ENCODE measurements around the gene ATP8A2. TPM values are rescaled to one million over a fixed set of nuclear protein-coding genes. Genes with fewer than 3 reads are reported as not detected.

Gene ATP8A2
- total RNA-seq, 1 donor from 2014 or later, result 1.3 TPM

DNA sequence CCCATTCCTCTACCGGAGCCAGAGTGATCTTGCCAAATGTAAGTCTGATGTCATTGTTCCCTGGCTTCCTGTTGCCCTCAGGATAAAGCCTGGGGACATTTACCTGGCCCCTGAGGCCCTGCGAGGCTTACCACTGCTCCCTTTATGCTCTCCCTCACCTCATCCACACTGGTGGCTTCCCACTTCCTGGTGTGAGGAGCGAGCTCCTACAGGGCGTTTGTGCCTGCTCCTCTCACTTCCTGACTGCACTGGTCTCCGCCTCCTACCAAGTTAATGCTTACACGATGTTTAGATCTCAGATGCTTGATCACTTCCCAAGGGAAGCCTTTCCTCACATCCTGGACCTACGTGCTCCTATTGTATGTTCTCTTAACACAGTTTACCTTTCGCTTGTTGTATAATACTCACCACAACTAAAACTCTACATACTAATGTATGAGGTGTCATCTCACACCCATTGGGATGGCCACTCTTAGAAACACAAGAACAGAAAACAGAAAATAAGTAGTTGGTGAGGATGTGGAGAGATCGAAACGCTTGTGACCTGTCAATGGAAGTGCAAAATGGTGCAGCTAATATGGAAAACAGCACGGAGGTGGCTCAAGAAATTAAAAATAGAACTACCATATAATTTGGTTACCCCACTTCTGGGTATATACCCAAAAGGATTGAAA is 502.4 kb downstream of the ATP8A2 start:
- Histone ChIP-seq H3K4me1 (ENCODE audit: insufficient read depth, low read length) (no peaks in the 10 kb centered on the region), H2AFZ (ENCODE audit: low read depth, low read length) (no peak overlapping the region), H3K4me2 (ENCODE audit: low read length) (no peak overlapping the region), H3K4me3 (ENCODE audit: insufficient read depth, low read depth, low read length) (no peak overlapping the region), H3K9me3 (ENCODE audit: insufficient read depth, low read depth, low read length) (no peaks in the 10 kb centered on the region), H4K20me1 (ENCODE audit: insufficient read depth, low read length) (no peaks in the 10 kb centered on the region), H3K9ac (ENCODE audit: low read length) (no peak overlapping the region), H3K27me3 (ENCODE audit: insufficient read depth, low read length) (no peaks in the 10 kb centered on the region), H3K79me2 (ENCODE audit: insufficient read depth, low read length) (no peaks in the 10 kb centered on the region), H3K27ac (ENCODE audit: low read depth, low read length) (no peak overlapping the region), H3K36me3 (ENCODE audit: insufficient read depth, low read length) (no peaks in the 10 kb centered on the region)
- no peak for FAIRE-seq
- H3K9me3 Mint-ChIP-seq (ENCODE audit: unreplicated experiment), result peaks cover 3% of the 10 kb centered on the region
- TF ChIP-seq, protein P1, sequence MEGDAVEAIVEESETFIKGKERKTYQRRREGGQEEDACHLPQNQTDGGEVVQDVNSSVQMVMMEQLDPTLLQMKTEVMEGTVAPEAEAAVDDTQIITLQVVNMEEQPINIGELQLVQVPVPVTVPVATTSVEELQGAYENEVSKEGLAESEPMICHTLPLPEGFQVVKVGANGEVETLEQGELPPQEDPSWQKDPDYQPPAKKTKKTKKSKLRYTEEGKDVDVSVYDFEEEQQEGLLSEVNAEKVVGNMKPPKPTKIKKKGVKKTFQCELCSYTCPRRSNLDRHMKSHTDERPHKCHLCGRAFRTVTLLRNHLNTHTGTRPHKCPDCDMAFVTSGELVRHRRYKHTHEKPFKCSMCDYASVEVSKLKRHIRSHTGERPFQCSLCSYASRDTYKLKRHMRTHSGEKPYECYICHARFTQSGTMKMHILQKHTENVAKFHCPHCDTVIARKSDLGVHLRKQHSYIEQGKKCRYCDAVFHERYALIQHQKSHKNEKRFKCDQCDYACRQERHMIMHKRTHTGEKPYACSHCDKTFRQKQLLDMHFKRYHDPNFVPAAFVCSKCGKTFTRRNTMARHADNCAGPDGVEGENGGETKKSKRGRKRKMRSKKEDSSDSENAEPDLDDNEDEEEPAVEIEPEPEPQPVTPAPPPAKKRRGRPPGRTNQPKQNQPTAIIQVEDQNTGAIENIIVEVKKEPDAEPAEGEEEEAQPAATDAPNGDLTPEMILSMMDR (IDR thresholded peaks at IDR 0.05; ENCODE audit: insufficient read depth, low read depth, low read length), result no peak
- TF ChIP-seq EZH2 (IDR thresholded peaks at IDR 0.05; ENCODE audit: insufficient read depth, low read length), result no peak
- H3K4me3 Mint-ChIP-seq (ENCODE audit: unreplicated experiment), result no peak overlapping the region
- DNase-seq (ENCODE audit: low read depth), result no peak
- peaks cover 6% of the 10 kb centered on the region for H3K4me1 Mint-ChIP-seq (ENCODE audit: low read depth, unreplicated experiment)
- H3K27ac Mint-ChIP-seq (ENCODE audit: unreplicated experiment), result no peak overlapping the region
- H3K27me3 Mint-ChIP-seq (ENCODE audit: low read depth, unreplicated experiment), result peaks cover 17% of the 10 kb centered on the region
- no peaks in the 10 kb centered on the region for H3K36me3 Mint-ChIP-seq (ENCODE audit: low read depth, unreplicated experiment)

GRCh38 chr13:25874907-25875306 is 503.1 kb downstream of the ATP8A2 start:
- no peaks in the 10 kb centered on the region for H3K79me2 ChIP-seq (ENCODE audit: insufficient read depth, low read length)
- no peak for DNase-seq (ENCODE audit: low read depth)
- no peak overlapping the region for H2AFZ ChIP-seq (ENCODE audit: low read depth, low read length)
- no peaks in the 10 kb centered on the region for H4K20me1 ChIP-seq (ENCODE audit: insufficient read depth, low read length)
- H3K4me2 ChIP-seq (ENCODE audit: low read length), result no peak overlapping the region
- no peak overlapping the region for H3K4me3 ChIP-seq (ENCODE audit: insufficient read depth, low read depth, low read length)
- H3K36me3 ChIP-seq (ENCODE audit: insufficient read depth, low read length), result no peaks in the 10 kb centered on the region
- no peak overlapping the region for H3K9ac ChIP-seq (ENCODE audit: low read length)
- no peaks in the 10 kb centered on the region for H3K27me3 ChIP-seq (ENCODE audit: insufficient read depth, low read length)
- no peak for FAIRE-seq
- TF ChIP-seq, protein P1 (IDR thresholded peaks at IDR 0.05; ENCODE audit: insufficient read depth, low read depth, low read length), result no peak
- no peak for TF ChIP-seq EZH2 (IDR thresholded peaks at IDR 0.05; ENCODE audit: insufficient read depth, low read length)
- Mint-ChIP-seq H3K9me3 (ENCODE audit: unreplicated experiment) (peaks cover 3% of the 10 kb centered on the region), H3K27ac (ENCODE audit: unreplicated experiment) (no peak overlapping the region), H3K36me3 (ENCODE audit: low read depth, unreplicated experiment) (no peaks in the 10 kb centered on the region), H3K27me3 (ENCODE audit: low read depth, unreplicated experiment) (peaks cover 12% of the 10 kb centered on the region), H3K4me3 (ENCODE audit: unreplicated experiment) (no peak overlapping the region), H3K4me1 (ENCODE audit: low read depth, unreplicated experiment) (peaks cover 6% of the 10 kb centered on the region)
- no peaks in the 10 kb centered on the region for H3K4me1 ChIP-seq (ENCODE audit: insufficient read depth, low read length)
- no peaks in the 10 kb centered on the region for H3K9me3 ChIP-seq (ENCODE audit: insufficient read depth, low read depth, low read length)
- no peak overlapping the region for H3K27ac ChIP-seq (ENCODE audit: low read depth, low read length)

GRCh38 chr13:25876247-25876646 is 504.5 kb downstream of the ATP8A2 start:
- Mint-ChIP-seq H3K27me3 (ENCODE audit: low read depth, unreplicated experiment) (peaks cover 11% of the 10 kb centered on the region), H3K27ac (ENCODE audit: unreplicated experiment) (no peak overlapping the region), H3K4me3 (ENCODE audit: unreplicated experiment) (no peak overlapping the region), H3K4me1 (ENCODE audit: low read depth, unreplicated experiment) (peaks cover 14% of the 10 kb centered on the region), H3K9me3 (ENCODE audit: unreplicated experiment) (peaks cover 4% of the 10 kb centered on the region), H3K36me3 (ENCODE audit: low read depth, unreplicated experiment) (no peaks in the 10 kb centered on the region)
- FAIRE-seq (no peak), DNase-seq (ENCODE audit: low read depth) (no peak)
- peaks cover 5% of the 10 kb centered on the region for H3K4me1 ChIP-seq (ENCODE audit: insufficient read depth, low read length)
- H3K4me2 ChIP-seq (ENCODE audit: low read length), result no peak overlapping the region
- no peaks in the 10 kb centered on the region for H3K36me3 ChIP-seq (ENCODE audit: insufficient read depth, low read length)
- H3K79me2 ChIP-seq (ENCODE audit: insufficient read depth, low read length), result no peaks in the 10 kb centered on the region
- TF ChIP-seq EZH2 (IDR thresholded peaks at IDR 0.05; ENCODE audit: insufficient read depth, low read length), result no peak
- TF ChIP-seq, protein P1 (IDR thresholded peaks at IDR 0.05; ENCODE audit: insufficient read depth, low read depth, low read length), result no peak
- H3K9me3 ChIP-seq (ENCODE audit: insufficient read depth, low read depth, low read length), result no peaks in the 10 kb centered on the region
- no peak overlapping the region for H3K9ac ChIP-seq (ENCODE audit: low read length)
- no peaks in the 10 kb centered on the region for H4K20me1 ChIP-seq (ENCODE audit: insufficient read depth, low read length)
- H3K27ac ChIP-seq (ENCODE audit: low read depth, low read length), result no peak overlapping the region
- no peaks in the 10 kb centered on the region for H3K27me3 ChIP-seq (ENCODE audit: insufficient read depth, low read length)
- H3K4me3 ChIP-seq (ENCODE audit: insufficient read depth, low read depth, low read length), result no peak overlapping the region
- no peak overlapping the region for H2AFZ ChIP-seq (ENCODE audit: low read depth, low read length)

Measured in astrocyte (in vitro differentiated cells and primary cell).